NCI-H187 treated with DMSO at 0.1 percent for 48 hours (cell line): ENCODE results near the gene AKT3.
"Not testable (repeated sequence)": the region's sequence is repeated elsewhere in the genome, so short reads cannot be mapped to it uniquely, and the experiment has no call there.

Experiments used
- DNase-seq: peaks from one replicate; lab custom pipeline; 2025; lab: John Stamatoyannopoulos, UW

AKT3 gene

DNA sequence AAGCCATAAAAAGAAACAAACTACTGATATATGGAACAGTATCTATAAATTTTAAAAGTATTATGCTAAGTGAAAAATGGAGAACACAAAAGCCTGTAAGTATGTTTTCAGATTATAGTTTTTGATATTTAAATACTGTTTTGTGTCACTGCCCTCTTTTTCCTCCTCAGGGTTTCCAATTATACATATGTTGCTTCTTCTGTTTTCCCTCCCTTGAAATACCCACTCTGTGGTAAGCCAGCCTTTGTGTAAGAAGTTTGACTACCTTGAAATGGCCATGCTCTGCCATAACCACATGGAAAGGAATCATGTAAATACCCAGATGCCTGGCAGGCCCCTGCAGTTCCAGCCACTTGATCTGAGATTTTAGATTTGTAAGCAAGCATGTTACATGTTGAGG is 248.3 kb downstream of the AKT3 start:
- no peak for DNase-seq

DNA sequence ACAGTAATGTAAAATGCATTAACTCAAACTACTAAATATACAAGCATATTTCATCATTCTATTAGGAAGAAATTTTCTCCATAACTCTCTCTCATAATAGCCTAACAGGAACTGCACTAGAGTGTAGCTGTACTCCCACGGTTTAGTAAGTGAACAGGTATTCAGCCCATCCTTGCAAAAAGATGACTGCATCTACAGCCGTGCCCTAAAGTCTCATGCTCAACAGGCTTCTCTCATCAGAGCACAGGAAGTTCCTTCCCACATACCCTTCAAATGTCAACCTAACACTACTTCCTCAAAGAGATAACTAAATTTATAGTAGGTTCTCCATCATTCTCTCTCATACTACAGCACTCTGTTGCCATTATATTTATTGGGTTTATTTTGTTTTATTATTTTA is 251.6 kb downstream of the AKT3 start:
- DNase-seq: no peak

DNA sequence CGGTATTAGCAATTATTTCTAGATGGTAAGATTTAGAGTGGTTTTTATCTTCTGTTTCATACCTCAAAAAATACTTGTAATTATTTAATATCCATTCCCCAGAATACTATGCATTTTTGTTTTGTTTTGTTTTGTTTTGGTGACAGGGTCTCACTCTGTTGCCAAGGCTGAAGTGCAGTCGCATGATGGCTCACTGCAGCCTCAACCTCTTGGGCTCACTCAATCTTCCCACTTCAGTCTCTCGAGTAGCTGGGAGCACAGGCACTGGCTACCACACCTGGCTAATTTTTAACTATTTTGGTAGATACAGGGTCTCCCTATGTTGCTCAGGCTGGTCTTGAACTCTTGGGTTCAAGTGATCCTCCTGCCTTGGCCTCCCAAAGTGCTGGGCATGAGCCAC is 252.7 kb downstream of the AKT3 start:
- no peak for DNase-seq

DNA sequence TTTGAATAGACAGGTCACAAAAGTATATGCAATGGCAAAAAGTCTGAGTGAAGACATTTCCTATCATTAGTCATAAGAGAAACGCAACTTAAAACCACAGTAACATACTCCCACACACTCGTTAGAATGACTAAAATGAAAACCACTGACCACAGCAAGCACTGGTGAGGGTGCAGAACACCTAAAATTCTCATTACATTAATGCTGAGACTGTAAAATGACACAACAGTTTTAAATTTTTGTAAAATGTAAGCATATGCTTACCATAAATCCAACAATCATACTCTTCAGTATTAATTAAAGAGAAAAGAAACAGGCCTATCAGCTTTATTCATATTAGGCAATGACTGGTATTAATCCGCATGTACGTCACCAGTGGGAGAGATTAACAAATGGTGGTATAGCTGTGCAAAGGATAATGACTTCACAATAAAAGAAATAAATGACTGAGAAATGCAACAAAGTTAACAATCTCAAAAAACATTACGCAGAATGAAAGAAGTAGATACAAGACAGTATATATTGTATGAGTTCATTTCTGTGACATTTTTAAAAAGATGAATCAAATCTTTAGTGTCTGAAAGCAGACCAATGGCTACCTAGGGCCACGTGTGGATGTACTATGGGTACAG is 253.5 kb downstream of the AKT3 start:
- DNase-seq: no peak

DNA sequence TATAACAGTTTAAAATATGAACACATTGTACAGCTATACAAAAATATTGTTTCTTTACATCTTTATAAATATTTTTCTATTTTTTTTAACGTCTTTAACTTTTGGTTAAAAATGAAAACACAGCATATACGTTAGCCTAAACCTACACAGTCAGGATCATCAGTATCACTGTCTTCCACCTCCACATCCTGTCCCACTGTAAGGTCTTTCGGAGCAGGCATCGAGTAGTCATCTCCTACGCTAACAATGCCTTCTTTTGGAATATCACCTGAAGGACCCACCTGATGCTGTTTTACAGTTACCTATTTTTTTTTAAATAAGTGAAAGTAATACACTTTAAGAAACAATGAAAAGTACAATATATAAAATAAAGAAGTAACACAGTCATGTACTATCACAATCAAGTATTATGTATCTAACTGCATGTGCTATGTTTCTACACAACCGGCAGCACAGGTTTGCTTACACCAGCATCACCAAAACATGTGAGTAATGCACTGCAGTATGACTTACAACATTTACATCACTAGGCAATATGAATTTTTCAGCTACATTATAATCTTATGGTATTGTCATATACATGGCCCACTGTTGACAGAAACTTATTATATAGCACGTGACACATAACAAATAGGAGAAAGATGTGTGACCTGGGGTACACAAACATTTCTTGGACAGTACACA is 254.4 kb downstream of the AKT3 start:
- DNase-seq: no peak

GRCh38 chr1:243594455-243594854 is 255.6 kb downstream of the AKT3 start:
- no peak for DNase-seq

DNA sequence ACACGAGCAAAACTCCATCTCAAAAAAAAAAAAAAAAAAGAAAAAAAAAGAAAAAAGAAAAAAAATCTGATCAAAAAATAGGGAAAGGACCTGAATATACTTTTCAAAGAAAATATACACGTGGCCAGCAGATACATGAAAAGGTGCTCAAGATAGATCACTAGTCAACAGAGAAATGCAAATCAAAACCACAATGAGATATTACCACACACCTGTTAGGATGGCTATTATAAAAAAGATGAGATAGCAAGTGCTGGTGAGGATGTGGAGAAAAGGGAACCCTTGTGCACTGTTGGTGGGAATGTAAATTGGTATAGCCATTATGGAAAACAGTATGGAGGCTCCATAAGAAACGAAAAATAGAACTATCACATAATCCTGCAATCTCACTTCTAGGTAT is 260.8 kb downstream of the AKT3 start:
- DNase-seq: not testable (repeated sequence)

DNA sequence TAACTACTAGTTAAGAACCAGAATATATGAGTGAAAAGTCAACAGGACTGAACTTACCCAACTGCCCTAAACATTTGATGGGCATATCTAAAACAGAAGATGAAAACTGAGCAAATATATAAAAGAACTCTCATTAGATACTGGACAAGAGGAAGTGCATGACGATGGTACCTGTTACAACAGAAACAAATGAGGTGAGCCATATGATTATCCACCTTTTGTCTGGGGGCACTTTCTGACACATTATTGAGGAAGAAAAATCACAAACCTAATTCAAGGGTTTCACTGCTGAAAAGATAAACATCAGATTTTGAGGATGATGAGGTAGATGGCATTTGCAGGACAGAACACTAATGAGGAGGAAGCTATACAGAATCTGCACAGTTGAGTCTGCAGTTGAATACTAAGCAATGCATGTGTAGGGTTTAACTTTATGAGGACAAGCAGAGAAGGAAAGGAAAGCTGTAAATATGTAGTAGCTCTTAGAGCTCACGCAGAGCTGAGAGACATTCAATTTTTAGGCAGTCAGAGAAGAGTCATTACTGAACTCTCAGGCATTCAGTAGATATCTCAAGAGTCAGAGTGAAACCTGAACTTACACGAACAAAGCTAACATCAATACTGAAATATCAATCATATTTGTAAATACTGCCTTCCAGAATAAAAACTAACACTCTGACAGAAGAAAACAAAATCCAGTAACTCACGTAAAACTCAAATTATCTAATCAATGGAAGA is 262.1 kb downstream of the AKT3 start:
- no peak for DNase-seq

GRCh38 chr1:243587285-243587684 is 262.8 kb downstream of the AKT3 start:
- DNase-seq: no peak

DNA sequence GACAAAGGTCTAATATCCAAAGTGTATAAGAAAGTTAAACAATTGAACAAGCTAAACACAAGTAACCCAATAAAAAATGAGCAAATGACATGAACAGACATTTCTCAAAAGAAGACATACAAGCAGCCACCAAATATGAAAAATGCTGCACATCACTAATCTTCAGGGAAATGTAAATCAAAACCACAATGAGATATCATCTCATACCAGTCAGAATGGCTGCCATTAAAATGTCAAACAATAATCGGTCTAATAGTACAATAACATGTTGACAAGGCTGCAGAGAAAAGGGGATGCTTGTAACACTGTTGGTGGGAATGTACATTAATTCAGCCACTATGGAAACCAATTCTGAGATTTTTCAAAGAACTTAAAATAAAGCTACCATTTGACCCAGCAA is 264.1 kb downstream of the AKT3 start:
- no peak for DNase-seq

DNA sequence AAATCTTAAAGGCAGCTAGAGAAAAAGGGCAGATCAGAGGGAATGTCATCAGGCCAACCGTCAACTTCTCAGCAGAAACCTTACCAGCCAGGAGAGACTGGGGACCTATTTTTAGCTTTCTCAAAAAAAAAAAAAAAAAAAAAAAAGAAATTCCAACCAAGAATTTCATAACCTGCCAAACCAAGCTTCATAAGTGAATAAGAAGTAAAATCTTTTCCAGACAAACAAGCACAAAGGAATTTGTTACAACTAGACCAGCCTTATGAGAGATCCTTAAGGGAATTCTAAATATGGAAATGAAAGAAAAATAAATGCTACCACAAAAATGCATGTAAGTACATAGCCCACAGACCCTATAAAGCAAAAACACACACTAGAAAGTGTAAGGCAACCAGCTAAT is 267.7 kb downstream of the AKT3 start:
- no peak for DNase-seq

- no peak for DNase-seq
These were observed 269.1 kb downstream of the AKT3 start for GRCh38 chr1:243580984-243581383.

DNA sequence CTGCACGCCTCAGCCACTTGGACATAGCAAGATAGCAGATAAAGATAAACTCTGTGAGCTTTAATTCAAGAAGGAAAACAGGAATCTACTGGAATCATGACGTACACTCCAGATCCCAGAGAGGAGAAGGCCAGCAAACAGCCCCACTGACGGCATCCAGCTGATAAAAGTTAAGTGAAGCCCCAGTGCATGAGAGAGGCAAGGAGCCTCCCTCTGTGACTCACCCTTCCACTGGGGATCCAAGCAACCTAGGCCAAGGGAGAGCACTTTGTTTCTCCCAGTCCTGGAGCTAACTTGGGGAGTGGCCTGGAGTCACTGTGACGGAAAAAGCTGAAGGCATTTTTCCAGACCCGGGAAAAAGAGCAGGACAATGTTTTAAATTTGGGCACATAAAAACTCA is 270.0 kb downstream of the AKT3 start:
- DNase-seq: no peak

GRCh38 chr1:243575070-243575469 is 275.0 kb downstream of the AKT3 start:
- no peak for DNase-seq

GRCh38 chr1:243572940-243573339 is 277.1 kb downstream of the AKT3 start:
- DNase-seq: no peak

DNA sequence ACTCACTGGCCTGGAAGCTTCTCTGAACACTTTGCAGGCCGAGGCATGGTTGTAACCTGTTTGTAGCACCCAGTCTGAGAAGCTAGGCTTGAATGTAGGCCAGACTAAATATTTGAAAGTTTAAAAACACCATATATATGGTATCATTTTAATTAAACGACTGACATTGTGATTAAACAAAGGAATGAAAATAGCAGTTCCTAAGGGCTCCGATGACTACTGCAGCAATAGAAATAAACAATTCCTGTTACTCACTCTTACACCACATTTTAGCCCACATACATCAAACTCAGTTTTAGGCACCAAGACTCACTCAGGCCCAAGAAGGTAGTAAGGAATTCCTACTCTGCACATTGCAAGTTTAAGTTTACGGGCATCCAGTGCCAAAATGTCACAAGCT is 281.2 kb downstream of the AKT3 start:
- no peak for DNase-seq

DNA sequence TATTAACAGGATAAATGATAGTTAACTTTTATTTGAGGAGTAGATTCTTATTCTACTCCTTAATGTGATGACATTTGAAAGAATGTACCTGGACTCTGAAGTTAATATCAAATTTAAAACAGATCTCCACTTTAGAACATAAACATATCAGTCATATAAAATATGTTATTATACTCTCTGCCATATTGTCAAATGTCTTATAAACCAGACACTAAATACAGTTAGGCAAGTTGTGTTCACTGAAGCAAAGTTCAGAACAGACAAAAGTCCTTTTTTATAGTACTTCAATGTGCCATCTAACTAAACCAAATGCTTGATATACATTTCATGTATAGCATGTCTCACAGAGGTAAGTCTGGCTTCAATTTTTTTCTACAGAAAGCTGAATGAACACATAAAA is 285.2 kb downstream of the AKT3 start:
- no peak for DNase-seq

DNA sequence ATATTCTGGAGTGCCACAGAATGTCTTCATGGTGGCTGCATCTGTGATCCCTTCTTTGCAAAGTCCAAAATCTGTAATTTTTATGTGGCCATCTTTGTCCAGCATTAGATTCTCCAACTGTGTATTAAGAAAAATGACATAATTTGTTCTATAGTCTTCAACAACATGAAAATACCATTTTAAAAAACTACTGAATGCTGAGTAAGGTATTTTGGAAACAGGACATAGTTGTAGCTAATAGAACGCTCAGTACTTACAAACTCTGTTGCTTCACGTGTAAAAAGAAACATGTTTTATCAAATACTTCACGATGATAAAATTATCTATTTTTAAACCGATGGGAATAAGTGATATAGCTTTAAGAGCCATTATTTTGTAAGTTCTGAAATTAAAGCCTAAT is 286.3 kb downstream of the AKT3 start:
- DNase-seq: no peak

- no peak for DNase-seq
These were observed 287.6 kb downstream of the AKT3 start for GRCh38 chr1:243562473-243562872.

DNA sequence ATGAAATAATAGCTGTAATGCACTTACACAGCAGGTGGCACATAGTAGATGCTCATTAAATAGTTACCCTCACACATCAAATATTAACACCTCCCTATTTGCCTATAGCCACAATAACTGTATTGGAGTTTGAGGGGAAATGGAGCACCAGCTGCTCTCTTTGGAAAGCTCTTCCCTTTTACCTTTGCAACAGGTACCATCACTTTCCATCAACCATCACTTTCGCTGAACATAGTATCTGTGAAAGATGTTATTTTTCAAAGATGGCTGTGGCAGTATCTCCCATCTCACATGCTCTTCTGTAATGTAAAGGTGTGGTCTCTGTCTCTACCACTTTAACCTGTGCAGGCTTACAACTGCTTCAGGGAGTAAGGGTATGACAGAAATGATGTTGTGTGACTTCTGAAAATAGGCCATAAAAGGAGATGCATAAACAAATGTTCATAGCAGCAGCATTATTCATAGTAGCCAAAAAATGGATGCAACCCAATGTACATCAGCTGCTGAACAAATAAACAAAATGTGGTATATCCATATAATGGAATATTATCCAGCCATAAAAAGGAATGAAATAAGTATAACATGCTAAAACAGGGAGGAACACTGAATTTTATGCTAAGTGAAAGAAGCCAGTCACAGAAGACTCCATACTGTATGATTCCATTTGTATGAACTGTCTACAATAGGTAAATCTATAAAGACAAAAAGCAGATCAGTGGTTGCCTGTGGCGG is 288.3 kb downstream of the AKT3 start:
- no peak for DNase-seq

DNA sequence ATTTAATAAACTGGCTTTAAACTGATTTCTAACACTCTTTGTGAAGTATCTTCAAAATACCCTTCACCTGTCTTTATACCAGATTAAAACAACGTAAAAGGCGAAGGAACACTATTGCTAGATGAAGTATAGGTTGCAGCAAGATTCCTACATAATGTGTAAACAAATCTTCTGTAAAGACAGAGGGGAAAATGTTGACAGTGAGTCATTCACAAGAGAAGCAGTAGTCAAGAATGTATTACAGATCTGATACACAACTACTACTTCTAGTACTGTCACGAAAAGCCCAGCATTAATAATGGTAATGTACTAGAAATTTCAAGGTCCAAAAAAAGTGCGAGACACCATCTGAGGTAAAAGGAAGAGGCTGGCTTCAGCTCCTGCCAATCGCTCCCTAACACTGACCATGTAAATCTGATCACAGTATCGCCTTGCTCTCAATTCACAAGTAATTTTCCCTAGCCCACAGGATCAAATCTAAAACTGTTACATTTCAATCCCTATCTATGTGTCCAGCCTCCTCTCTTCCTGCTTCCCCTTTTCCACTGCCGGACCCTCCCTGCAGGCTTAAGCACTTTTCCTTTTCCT is 290.4 kb downstream of the AKT3 start:
- no peak for DNase-seq

DNA sequence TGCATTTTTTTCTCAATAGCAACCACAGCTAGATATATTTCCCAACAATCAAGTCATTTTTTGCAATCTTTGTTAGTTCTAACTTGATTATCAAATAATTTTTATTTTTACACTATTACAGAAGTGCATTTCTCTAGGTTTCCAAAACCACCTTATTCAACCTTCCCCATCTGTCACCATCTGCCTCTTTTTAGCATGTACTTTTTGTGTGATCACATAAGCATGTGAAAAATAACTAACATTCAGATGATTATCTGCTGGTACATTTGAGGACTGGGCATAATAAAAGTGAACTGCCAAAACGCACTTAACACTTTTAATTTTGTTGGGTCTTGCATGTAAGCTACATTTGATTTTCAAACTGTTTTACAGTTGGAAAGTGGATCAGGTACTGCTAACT is 291.5 kb downstream of the AKT3 start:
- DNase-seq: no peak
